ENCODE data around the gene LITAF.
"Not testable (repeated sequence)": the region's sequence is repeated elsewhere in the genome, so short reads cannot be mapped to it uniquely, and the experiment has no call there.

DNA sequence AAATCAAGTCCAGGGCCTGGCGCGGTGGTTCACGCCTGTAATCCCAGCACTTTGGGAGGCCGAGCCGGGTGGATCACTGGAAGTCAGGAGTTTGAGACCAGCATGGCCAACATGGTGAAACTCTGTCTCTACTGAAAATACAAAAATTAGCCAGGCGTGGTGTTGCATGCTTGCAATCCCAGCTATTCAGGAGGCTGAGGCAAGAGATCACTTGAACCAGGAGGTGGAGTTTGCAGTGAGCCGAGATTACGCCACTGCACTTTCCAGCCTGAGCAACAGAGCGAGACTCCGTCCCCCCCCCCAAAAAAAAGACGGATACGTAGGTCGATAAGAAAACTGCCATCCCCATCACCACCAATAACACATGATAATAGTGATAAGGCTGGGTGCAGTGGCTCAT is 82.5 kb downstream of the LITAF start:
- not testable (repeated sequence) for TF ChIP-seq EP300, POLR2A, POLR2AphosphoS5 (IDR thresholded peaks at IDR 0.05)
- TF ChIP-seq, protein P1, sequence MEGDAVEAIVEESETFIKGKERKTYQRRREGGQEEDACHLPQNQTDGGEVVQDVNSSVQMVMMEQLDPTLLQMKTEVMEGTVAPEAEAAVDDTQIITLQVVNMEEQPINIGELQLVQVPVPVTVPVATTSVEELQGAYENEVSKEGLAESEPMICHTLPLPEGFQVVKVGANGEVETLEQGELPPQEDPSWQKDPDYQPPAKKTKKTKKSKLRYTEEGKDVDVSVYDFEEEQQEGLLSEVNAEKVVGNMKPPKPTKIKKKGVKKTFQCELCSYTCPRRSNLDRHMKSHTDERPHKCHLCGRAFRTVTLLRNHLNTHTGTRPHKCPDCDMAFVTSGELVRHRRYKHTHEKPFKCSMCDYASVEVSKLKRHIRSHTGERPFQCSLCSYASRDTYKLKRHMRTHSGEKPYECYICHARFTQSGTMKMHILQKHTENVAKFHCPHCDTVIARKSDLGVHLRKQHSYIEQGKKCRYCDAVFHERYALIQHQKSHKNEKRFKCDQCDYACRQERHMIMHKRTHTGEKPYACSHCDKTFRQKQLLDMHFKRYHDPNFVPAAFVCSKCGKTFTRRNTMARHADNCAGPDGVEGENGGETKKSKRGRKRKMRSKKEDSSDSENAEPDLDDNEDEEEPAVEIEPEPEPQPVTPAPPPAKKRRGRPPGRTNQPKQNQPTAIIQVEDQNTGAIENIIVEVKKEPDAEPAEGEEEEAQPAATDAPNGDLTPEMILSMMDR (IDR thresholded peaks at IDR 0.05): not testable (repeated sequence)

Data from gastroesophageal sphincter (tissue), 3 donors.